ENCODE measurements around the gene COL5A1.

COL5A1 gene

GRCh38 chr9:134696433-134696832 lies 54.8 kb downstream of the COL5A1 start:
- H3K9me3 ChIP-seq (ENCODE audit: low read length) = no peaks in the 10 kb centered on the region
- H3K27ac ChIP-seq (ENCODE audit: low read depth, low read length, poor library complexity, severe bottlenecking) = no peak overlapping the region
- no peak overlapping the region for H3K4me3 ChIP-seq (ENCODE audit: low read depth, low read length, poor library complexity, severe bottlenecking)
- no peak overlapping the region for H3K9ac ChIP-seq (ENCODE audit: low read length)
- H3K9me2 ChIP-seq (ENCODE audit: low read depth, low read length) = no peaks in the 10 kb centered on the region
- no peaks in the 10 kb centered on the region for H3K79me2 ChIP-seq (ENCODE audit: insufficient read depth, low read length)
- no peak overlapping the region for H2AFZ ChIP-seq (ENCODE audit: low read length)
- no peak overlapping the region for H3K4me2 ChIP-seq (ENCODE audit: low read length)
- no peaks in the 10 kb centered on the region for H3K4me1 ChIP-seq (ENCODE audit: insufficient read depth, low read length, severe bottlenecking)
- no peaks in the 10 kb centered on the region for H4K20me1 ChIP-seq (ENCODE audit: insufficient read depth, low read length)
- H3F3A ChIP-seq (ENCODE audit: insufficient read depth, low read length) = no peaks in the 10 kb centered on the region
- no peaks in the 10 kb centered on the region for H3K36me3 ChIP-seq (ENCODE audit: insufficient read depth, low read length)
- 0 out of 2 replicates have a peak, but pooled peaks cover 4% of the 10 kb centered on the region for H3K27me3 ChIP-seq (ENCODE audit: insufficient read depth, low read length)
- TF ChIP-seq CTCF (IDR thresholded peaks at IDR 0.05; ENCODE audit: low read length) (no peak), EZH2 (IDR thresholded peaks at IDR 0.05; ENCODE audit: borderline replicate concordance, low read length) (no peak)

- H3K9ac ChIP-seq (ENCODE audit: low read length) = no peak overlapping the region
- H2AFZ ChIP-seq (ENCODE audit: low read length) = no peak overlapping the region
- no peaks in the 10 kb centered on the region for H3K9me2 ChIP-seq (ENCODE audit: low read depth, low read length)
- no peaks in the 10 kb centered on the region for H3K9me3 ChIP-seq (ENCODE audit: low read length)
- no peaks in the 10 kb centered on the region for H3K4me1 ChIP-seq (ENCODE audit: insufficient read depth, low read length, severe bottlenecking)
- H4K20me1 ChIP-seq (ENCODE audit: insufficient read depth, low read length) = no peaks in the 10 kb centered on the region
- no peak overlapping the region for H3K27ac ChIP-seq (ENCODE audit: low read depth, low read length, poor library complexity, severe bottlenecking)
- H3K79me2 ChIP-seq (ENCODE audit: insufficient read depth, low read length) = no peaks in the 10 kb centered on the region
- no peak overlapping the region for H3K4me3 ChIP-seq (ENCODE audit: low read depth, low read length, poor library complexity, severe bottlenecking)
- H3K4me2 ChIP-seq (ENCODE audit: low read length) = no peak overlapping the region
- H3K36me3 ChIP-seq (ENCODE audit: insufficient read depth, low read length) = no peaks in the 10 kb centered on the region
- H3K27me3 ChIP-seq (ENCODE audit: insufficient read depth, low read length) = 0 out of 2 replicates have a peak, but pooled peaks cover 4% of the 10 kb centered on the region
- no peaks in the 10 kb centered on the region for H3F3A ChIP-seq (ENCODE audit: insufficient read depth, low read length)
- TF ChIP-seq EZH2 (IDR thresholded peaks at IDR 0.05; ENCODE audit: borderline replicate concordance, low read length) (no peak), CTCF (IDR thresholded peaks at IDR 0.05; ENCODE audit: low read length) (no peak)
These were observed 56.5 kb downstream of the COL5A1 start for GRCh38 chr9:134698111-134698510.

GRCh38 chr9:134698587-134699342 lies 57.2 kb downstream of the COL5A1 start:
- H3K9ac ChIP-seq (ENCODE audit: low read length) = no peak overlapping the region

More at GRCh38 chr9:134698587-134699342, 57.2 kb downstream of the COL5A1 start:
- H3K9me2 ChIP-seq (ENCODE audit: low read depth, low read length) = no peaks in the 10 kb centered on the region
- no peaks in the 10 kb centered on the region for H3K79me2 ChIP-seq (ENCODE audit: insufficient read depth, low read length)
- TF ChIP-seq CTCF (IDR thresholded peaks at IDR 0.05; ENCODE audit: low read length) = peak; percentile 77
- no peak for TF ChIP-seq EZH2 (IDR thresholded peaks at IDR 0.05; ENCODE audit: borderline replicate concordance, low read length)
- H3K9me3 ChIP-seq (ENCODE audit: low read length) = no peaks in the 10 kb centered on the region
- H4K20me1 ChIP-seq (ENCODE audit: insufficient read depth, low read length) = no peaks in the 10 kb centered on the region
- H3K27ac ChIP-seq (ENCODE audit: low read depth, low read length, poor library complexity, severe bottlenecking) = no peak overlapping the region
- 0 out of 2 replicates have a peak, but pooled peaks cover 4% of the 10 kb centered on the region for H3K27me3 ChIP-seq (ENCODE audit: insufficient read depth, low read length)
- no peak overlapping the region for H3K4me2 ChIP-seq (ENCODE audit: low read length)
- no peaks in the 10 kb centered on the region for H3K36me3 ChIP-seq (ENCODE audit: insufficient read depth, low read length)
- H3F3A ChIP-seq (ENCODE audit: insufficient read depth, low read length) = no peaks in the 10 kb centered on the region
- H3K4me3 ChIP-seq (ENCODE audit: low read depth, low read length, poor library complexity, severe bottlenecking) = no peak overlapping the region
- no peaks in the 10 kb centered on the region for H3K4me1 ChIP-seq (ENCODE audit: insufficient read depth, low read length, severe bottlenecking)
- H2AFZ ChIP-seq (ENCODE audit: low read length) = no peak overlapping the region

Data from OCI-LY1 (cell line).